Mesenteric fat pad (tissue), 1 donor: ENCODE data around the gene B3GALT6. TPM values are rescaled to one million over a fixed set of nuclear protein-coding genes. Genes with fewer than 3 reads are reported as not detected.

Source experiments
- DNase-seq: peaks from one replicate; pipeline ENCODE4 v3.0.0-alpha.2; 2020; ENCODE audit warnings: low spot score
- total RNA-seq: library from RNA; stranded (reverse); fragmentation: NEBNext Ultra II Directional; extraction: Animal tissue kit (Norgen Biotek cat#: 25700); gene quantifications from one replicate; pipeline ENCODE4 v1.2.1, GENCODE V29; 2021
- donor health status: DM: yes; HTN: yes; CAD: no.

The B3GALT6 gene
- total RNA-seq, 1 donor from 2014 or later: 14.1 TPM

GRCh38 chr1:1281533-1282321 is 49.7 kb downstream of the B3GALT6 start:
- DNase-seq: no peak

GRCh38 chr1:1282998-1283397 is 51.0 kb downstream of the B3GALT6 start:
- DNase-seq: no peak

- no peak for DNase-seq
These were observed 51.8 kb downstream of the B3GALT6 start for GRCh38 chr1:1283821-1284220.

Other genes with a start within 250 kb of the B3GALT6 start
- gene HES4, start 232.1 kb upstream of the B3GALT6 start, total RNA-seq: 25.5 TPM
- gene ISG15, start 218.7 kb upstream of the B3GALT6 start, total RNA-seq: 47.0 TPM
- gene AGRN, start 212.1 kb upstream of the B3GALT6 start, total RNA-seq: 17.6 TPM
- gene RNF223, start 157.9 kb upstream of the B3GALT6 start, total RNA-seq: not detected
- gene C1orf159, start 116.1 kb upstream of the B3GALT6 start, total RNA-seq: 9.0 TPM
- gene TTLL10, start 58.4 kb upstream of the B3GALT6 start, total RNA-seq: 1.4 TPM
- gene TNFRSF18, start 25.6 kb upstream of the B3GALT6 start, total RNA-seq: 0.80 TPM
- 10.7 TPM for gene TNFRSF4, start 18.1 kb upstream of the B3GALT6 start, total RNA-seq
- 144 TPM for gene SDF4, start 236 bp upstream of the B3GALT6 start, total RNA-seq
- 2.9 TPM for gene C1QTNF12, start 14.5 kb downstream of the B3GALT6 start, total RNA-seq
- 56.5 TPM for gene UBE2J2, start 41.6 kb downstream of the B3GALT6 start, total RNA-seq
- 2.1 TPM for gene SCNN1D, start 48.2 kb downstream of the B3GALT6 start, total RNA-seq
- 36.6 TPM for gene ACAP3, start 75.7 kb downstream of the B3GALT6 start, total RNA-seq
- gene PUSL1, start 76.4 kb downstream of the B3GALT6 start, total RNA-seq: 11.6 TPM
- gene INTS11, start 92.4 kb downstream of the B3GALT6 start, total RNA-seq: 74.7 TPM
- 19.7 TPM for gene CPTP, start 92.6 kb downstream of the B3GALT6 start, total RNA-seq
- gene TAS1R3, start 99.0 kb downstream of the B3GALT6 start, total RNA-seq: 0.19 TPM
- 52.1 TPM for gene DVL1, start 117.2 kb downstream of the B3GALT6 start, total RNA-seq
- 109 TPM for gene MXRA8, start 126.3 kb downstream of the B3GALT6 start, total RNA-seq
- gene AURKAIP1, start 143.0 kb downstream of the B3GALT6 start, total RNA-seq: 120 TPM
- gene CCNL2, start 167.1 kb downstream of the B3GALT6 start, total RNA-seq: 162 TPM
- gene MRPL20, start 175.1 kb downstream of the B3GALT6 start, total RNA-seq: 122 TPM
- 4.1 TPM for gene ANKRD65, start 189.0 kb downstream of the B3GALT6 start, total RNA-seq
- 41.1 TPM for gene VWA1, start 203.5 kb downstream of the B3GALT6 start, total RNA-seq
- gene ATAD3C, start 217.5 kb downstream of the B3GALT6 start, total RNA-seq: 0.51 TPM
- 12.6 TPM for gene ATAD3B, start 239.5 kb downstream of the B3GALT6 start, total RNA-seq